Fibroblast of skin of scalp (primary cell): Measurements from ENCODE around the gene IGSF10. TPM values are rescaled to one million over a fixed set of nuclear protein-coding genes. Genes with fewer than 3 reads are reported as not detected.
"Not testable (repeated sequence)": the region's sequence is repeated elsewhere in the genome, so short reads cannot be mapped to it uniquely, and the experiment has no call there.

Experiments
- DNase-seq: peaks from one replicate; pipeline ENCODE4 v3.0.0-alpha.2; 2013
- polyA plus RNA-seq, 2 experiments: library from polyadenylated mRNA; unstranded; fragments of 120-200 nt; gene quantifications; one replicate each; pipeline ENCODE4 v1.2.1, GENCODE V29; 2013; ENCODE audit not compliant: insufficient read length in 2 of 2

Gene IGSF10
- 0.84 TPM for polyA plus RNA-seq (2013, experiment 1 of 2; ENCODE audit: insufficient read length)
- polyA plus RNA-seq (2013, experiment 2 of 2; ENCODE audit: insufficient read length) = 0.70 TPM

GRCh38 chr3:151460774-151461450, at the start of gene IGSF10:
IGSF10 (minus strand) TSS chr3:151461061; CDS start chr3:151458709, 2,352 bp downstream.
- no peak for DNase-seq

GRCh38 chr3:151509468-151510135, 48.7 kb upstream of the IGSF10 start:
- DNase-seq = not testable (repeated sequence)

GRCh38 chr3:151504606-151505005, 43.7 kb upstream of the IGSF10 start:
- DNase-seq = no peak

- DNase-seq = no peak
Observed at GRCh38 chr3:151503074-151503473, 42.2 kb upstream of the IGSF10 start.

- DNase-seq = no peak
Observed at GRCh38 chr3:151501923-151502632, 41.2 kb upstream of the IGSF10 start.

GRCh38 chr3:151501171-151501922, 40.5 kb upstream of the IGSF10 start:
- DNase-seq = peak; percentile 9

- DNase-seq = no peak
Observed at GRCh38 chr3:151499168-151499567, 38.3 kb upstream of the IGSF10 start.

GRCh38 chr3:151491525-151491924, 30.7 kb upstream of the IGSF10 start:
- no peak for DNase-seq

- not testable (repeated sequence) for DNase-seq
Observed at GRCh38 chr3:151487833-151488232, 27.0 kb upstream of the IGSF10 start.

GRCh38 chr3:151483961-151484520, 23.2 kb upstream of the IGSF10 start:
- DNase-seq = no peak

- no peak for DNase-seq
Observed at GRCh38 chr3:151483488-151483887, 22.6 kb upstream of the IGSF10 start.

- DNase-seq = no peak
Observed at GRCh38 chr3:151480492-151480891, 19.6 kb upstream of the IGSF10 start.

- DNase-seq = no peak
Observed at GRCh38 chr3:151479452-151479851, 18.6 kb upstream of the IGSF10 start.

- no peak for DNase-seq
Observed at GRCh38 chr3:151478335-151478697, 17.5 kb upstream of the IGSF10 start.

GRCh38 chr3:151477591-151478334, 16.9 kb upstream of the IGSF10 start:
- no peak for DNase-seq

- DNase-seq = no peak
Observed at GRCh38 chr3:151476344-151477018, 15.6 kb upstream of the IGSF10 start.

GRCh38 chr3:151468284-151468917, 7.5 kb upstream of the IGSF10 start:
- DNase-seq = peak; percentile 65

- no peak for DNase-seq
Observed at GRCh38 chr3:151467069-151467468, 6.2 kb upstream of the IGSF10 start.

- DNase-seq = no peak
Observed at GRCh38 chr3:151462991-151463390, 2.1 kb upstream of the IGSF10 start.

- no peak for DNase-seq
Observed at GRCh38 chr3:151462278-151462780, 1.5 kb upstream of the IGSF10 start.
